B cell (primary cell): ENCODE data around the gene IGF2BP3. TPM values are rescaled to one million over a fixed set of nuclear protein-coding genes. Genes with fewer than 3 reads are reported as not detected.

Source experiments
- ATAC-seq: fragments of 200-7000 bp; cut with Tn5 transposase; one replicate; pipeline ENCODE4 v1.10.0; 2021; ENCODE audit warnings: low read depth, mild to moderate bottlenecking, moderate number of reproducible peaks, moderate library complexity
- CTCF ChIA-PET: fragments of 350-600 bp; sonication (Branson Sonifier 250); formaldehyde crosslinking; loops from one replicate; lab custom pipeline; 2021; ENCODE audit warnings: antibody characterized with exemption, inconsistent platforms; lab: Charles Lee
- POLR2A ChIA-PET: fragments of 350-600 bp; sonication (Branson Sonifier 250); formaldehyde crosslinking; loops from one replicate; lab custom pipeline; 2021; ENCODE audit warnings: antibody characterized with exemption; lab: Charles Lee
- DNase-seq: peaks from one replicate; pipeline ENCODE4 v3.0.0; 2013
- H2AFZ ChIP-seq: 2 replicates; pipeline ENCODE4 v1.6.1; 2012; ENCODE audit warnings: mild to moderate bottlenecking, low read depth, low read length; ENCODE audit not compliant: insufficient read depth, poor library complexity, severe bottlenecking
- H3K27ac ChIP-seq, 2 donors: 1 replicate in 1 of 2; 2 replicates in 1 of 2; pipeline ENCODE4 v1.5.1; 2012 to 2013; ENCODE audit warnings: low read length in 2 of 2, mild to moderate bottlenecking in 2 of 2, moderate library complexity in 1 of 2
- H3K27me3 ChIP-seq, 4 experiments: fragments of 200-600 bp in 1 of 4; sonication (generic) in 1 of 4; replicated peaks in 1 of 4; 1 replicate in 2 of 4; 2 replicates in 2 of 4; pipeline versions ENCODE4 v1.6.1 to v1.7.0; 2013 to 2016; ENCODE audit warnings: low read length in 3 of 4, mild to moderate bottlenecking in 2 of 4, mixed read lengths in 1 of 4, moderate library complexity in 1 of 4; ENCODE audit not compliant: insufficient read depth in 4 of 4, control insufficient read depth in 3 of 4; ENCODE audit errors: control extremely low read depth in 1 of 4
- H3K36me3 ChIP-seq, 2 experiments: replicated peaks in 1 of 2; 1 replicate in 1 of 2; 2 replicates in 1 of 2; pipeline versions ENCODE4 v1.6.1 to v1.7.1; 2013; ENCODE audit warnings: low read length in 1 of 2; ENCODE audit not compliant: insufficient read depth in 2 of 2, control insufficient read depth in 1 of 2; ENCODE audit errors: control extremely low read depth in 1 of 2, extremely low read depth in 1 of 2
- H3K4me1 ChIP-seq, 2 donors: fragments of 200-600 bp in 1 of 2; sonication (generic) in 1 of 2; 1 replicate in 1 of 2; 2 replicates in 1 of 2; pipeline versions ENCODE4 v1.5.1 to v1.6.1; 2013 to 2017; ENCODE audit warnings: low read length in 2 of 2; ENCODE audit not compliant: control insufficient read depth in 2 of 2, insufficient read depth in 2 of 2
- H3K4me2 ChIP-seq: replicated peaks from 2 replicates; pipeline ENCODE3; 2012; ENCODE audit warnings: mild to moderate bottlenecking, low read depth, low read length; ENCODE audit not compliant: poor library complexity, severe bottlenecking
- H3K4me3 ChIP-seq, 5 experiments: fragments of 200-600 bp in 1 of 5; sonication (generic) in 1 of 5; 1 replicate in 3 of 5; 2 replicates in 2 of 5; pipeline versions ENCODE4 v1.5.1 to v1.7.0; 2011 to 2016; ENCODE audit warnings: low read length in 4 of 5, mild to moderate bottlenecking in 4 of 5, low read depth in 2 of 5, control low read depth in 1 of 5, moderate library complexity in 1 of 5; ENCODE audit not compliant: insufficient read depth in 1 of 5; ENCODE audit errors: control extremely low read depth in 1 of 5, extremely low read depth in 1 of 5
- H3K79me2 ChIP-seq: fragments of 200-600 bp; sonication (generic); one replicate; pipeline ENCODE4 v1.6.0; 2016; ENCODE audit warnings: low read length; ENCODE audit not compliant: control insufficient read depth, insufficient read depth
- H3K9ac ChIP-seq: fragments of 200-600 bp; sonication (generic); 2 replicates; pipeline ENCODE4 v1.6.1; 2017; ENCODE audit warnings: mild to moderate bottlenecking, low read length, moderate library complexity
- H3K9me3 ChIP-seq, 3 donors: one replicate each; pipeline versions ENCODE4 v1.6.1 to v1.7.1; 2013; ENCODE audit warnings: low read length in 2 of 3; ENCODE audit not compliant: control insufficient read depth in 2 of 3, insufficient read depth in 1 of 3; ENCODE audit errors: control extremely low read depth in 1 of 3
- H4K20me1 ChIP-seq: 2 replicates; pipeline ENCODE4 v1.6.0; 2012; ENCODE audit warnings: mild to moderate bottlenecking, low read length; ENCODE audit not compliant: insufficient read depth, control insufficient read depth, poor library complexity, severe bottlenecking
- H3K27ac Mint-ChIP-seq: one replicate; pipeline ENCODE4 v1.8.0; 2021; ENCODE audit warnings: mixed read lengths
- H3K27me3 Mint-ChIP-seq: one replicate; pipeline ENCODE4 v1.8.0; 2021; ENCODE audit warnings: mixed read lengths
- H3K4me1 Mint-ChIP-seq: one replicate; pipeline ENCODE4 v1.8.0; 2021; ENCODE audit warnings: mixed read lengths
- H3K4me3 Mint-ChIP-seq: one replicate; pipeline ENCODE4 v1.8.0; 2021; ENCODE audit warnings: mixed read lengths
- H3K9me3 Mint-ChIP-seq: one replicate; pipeline ENCODE4 v1.8.0; 2022; ENCODE audit warnings: mixed read lengths; ENCODE audit not compliant: insufficient read depth
- EZH2 ChIP-seq: IDR thresholded peaks from 2 replicates; pipeline ENCODE4 v1.6.1; 2012; ENCODE audit warnings: borderline replicate concordance, low read depth, mild to moderate bottlenecking, moderate library complexity, low read length; ENCODE audit not compliant: insufficient read depth, poor library complexity, severe bottlenecking
- WGBS: methylation state at CpG from one replicate; pipeline ENCODE4 v1.1.5; 2013; ENCODE audit warnings: missing lambda C conversion rate; ENCODE audit not compliant: insufficient coverage; 5-methylcytosine and 5-hydroxymethylcytosine counted together
- intact Hi-C: fragments of 100-400 bp; cut with micrococcal nuclease; formaldehyde crosslinking; loops from one replicate; pipeline ENCODE4 v1.10.0; 2022
- polyA plus RNA-seq: library from polyadenylated mRNA; depleted of rRNA; stranded (reverse); fragments of >200 nt; gene quantifications from 2 replicates; pipeline ENCODE4 v1.2.3, GENCODE V29; 2012
- total RNA-seq, 2 donors: library from RNA; stranded (reverse); fragments of 120-200 nt in 1 of 2; gene quantifications; 1 replicate in 1 of 2; 2 replicates in 1 of 2; pipeline versions ENCODE4 v1.2.3 to v1.2.4, GENCODE V29; 2013 to 2022
- TF ChIP-seq, protein P1 (sequence below): fragments of 200-600 bp; IDR thresholded peaks from one replicate; pipeline ENCODE4 v1.8.0; 2022; ENCODE audit warnings: antibody characterized with exemption, mild to moderate bottlenecking

Gene IGF2BP3
- total and polyA plus RNA-seq, 2 donors (not counting 1 experiment from before 2014, with no cell fraction given): 0.63 to 10.0 TPM

DNA sequence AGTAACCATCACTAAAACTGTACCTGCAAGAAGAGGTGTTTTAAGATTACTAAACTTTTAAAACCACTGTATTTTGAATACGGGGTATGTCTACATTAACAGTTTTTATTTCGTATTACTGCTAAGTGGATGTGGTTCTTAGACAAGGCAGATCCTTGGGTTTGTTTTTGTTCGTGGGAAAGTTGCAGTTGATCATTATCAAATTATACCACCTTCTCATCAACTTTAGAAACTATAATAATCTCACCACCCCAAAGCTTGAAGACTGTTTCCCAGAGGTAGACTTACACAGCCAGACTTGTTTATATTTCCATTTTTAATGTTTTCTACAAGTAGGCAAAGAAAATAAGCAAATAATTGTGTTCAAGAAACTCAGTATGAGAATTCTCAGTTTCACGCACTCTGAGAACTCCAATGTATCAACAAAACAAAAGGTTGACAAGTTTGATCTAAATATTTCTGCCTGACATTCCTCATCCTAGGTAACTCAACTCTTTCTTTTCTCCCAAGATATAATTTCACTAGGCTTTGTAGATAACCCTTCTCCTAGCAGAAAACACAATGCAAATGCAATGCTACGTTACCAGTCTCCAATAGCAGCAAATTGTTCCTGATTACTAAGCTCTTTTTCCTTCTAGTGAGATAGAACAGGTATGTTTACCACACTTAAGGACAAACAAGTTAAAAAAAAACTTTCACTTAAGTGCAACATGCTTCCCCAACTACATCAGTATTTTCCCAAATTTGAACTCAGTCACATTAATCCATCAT, 36.0 kb downstream of the IGF2BP3 start:
- Histone ChIP-seq H3K9ac (no peak overlapping the region), H3K27me3 (no peaks in the 10 kb centered on the region), H3K79me2 (no peaks in the 10 kb centered on the region), H3K4me2 (no peak overlapping the region), H3K4me1 (no peaks in the 10 kb centered on the region), H4K20me1 (no peaks in the 10 kb centered on the region), H3K36me3 (no peaks in the 10 kb centered on the region), H3K4me3 (no peak overlapping the region), H2AFZ (no peak overlapping the region), H3K27ac (no peak overlapping the region), H3K9me3 (no peaks in the 10 kb centered on the region)
- ATAC-seq: no peak
- Mint-ChIP-seq H3K27me3 (peaks cover 13% of the 10 kb centered on the region), H3K27ac (no peak overlapping the region), H3K4me3 (no peak overlapping the region), H3K9me3 (no peaks in the 10 kb centered on the region), H3K4me1 (no peaks in the 10 kb centered on the region)
- 100% methylated on average over 1 of the region's 5 CpGs for WGBS
- no peak for DNase-seq
- ChIA-PET POLR2A (no interaction called here), CTCF (interaction anchor here (1.6 kb wide), 1 partner anchor 76 kb away, joined by 3 read pairs; no protein-coding TSS in a partner anchor)
- intact Hi-C loops: no loop called here
- TF ChIP-seq, protein P1, sequence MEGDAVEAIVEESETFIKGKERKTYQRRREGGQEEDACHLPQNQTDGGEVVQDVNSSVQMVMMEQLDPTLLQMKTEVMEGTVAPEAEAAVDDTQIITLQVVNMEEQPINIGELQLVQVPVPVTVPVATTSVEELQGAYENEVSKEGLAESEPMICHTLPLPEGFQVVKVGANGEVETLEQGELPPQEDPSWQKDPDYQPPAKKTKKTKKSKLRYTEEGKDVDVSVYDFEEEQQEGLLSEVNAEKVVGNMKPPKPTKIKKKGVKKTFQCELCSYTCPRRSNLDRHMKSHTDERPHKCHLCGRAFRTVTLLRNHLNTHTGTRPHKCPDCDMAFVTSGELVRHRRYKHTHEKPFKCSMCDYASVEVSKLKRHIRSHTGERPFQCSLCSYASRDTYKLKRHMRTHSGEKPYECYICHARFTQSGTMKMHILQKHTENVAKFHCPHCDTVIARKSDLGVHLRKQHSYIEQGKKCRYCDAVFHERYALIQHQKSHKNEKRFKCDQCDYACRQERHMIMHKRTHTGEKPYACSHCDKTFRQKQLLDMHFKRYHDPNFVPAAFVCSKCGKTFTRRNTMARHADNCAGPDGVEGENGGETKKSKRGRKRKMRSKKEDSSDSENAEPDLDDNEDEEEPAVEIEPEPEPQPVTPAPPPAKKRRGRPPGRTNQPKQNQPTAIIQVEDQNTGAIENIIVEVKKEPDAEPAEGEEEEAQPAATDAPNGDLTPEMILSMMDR: no peak
- no peak for TF ChIP-seq EZH2

- no peaks in the 10 kb centered on the region for H3K36me3 ChIP-seq
- no peak overlapping the region for H3K9ac ChIP-seq
- Mint-ChIP-seq H3K4me3 (no peak overlapping the region), H3K4me1 (no peaks in the 10 kb centered on the region), H3K9me3 (no peaks in the 10 kb centered on the region), H3K27me3 (peaks cover 12% of the 10 kb centered on the region), H3K27ac (no peak overlapping the region)
- no peaks in the 10 kb centered on the region for H3K9me3 ChIP-seq
- H4K20me1 ChIP-seq: no peaks in the 10 kb centered on the region
- ATAC-seq (no peak), DNase-seq (no peak)
- 92% methylated on average over 2 of the region's 7 CpGs for WGBS
- ChIA-PET CTCF (interaction anchor here (1.1 to 3.1 kb wide), 2 partner anchors 29 to 74 kb away, joined by 3 to 14 read pairs; no protein-coding TSS in a partner anchor), POLR2A (no interaction called here)
- H2AFZ ChIP-seq: no peak overlapping the region
- TF ChIP-seq, protein P1: no peak
- no peak for TF ChIP-seq EZH2
- H3K4me2 ChIP-seq: no peak overlapping the region
- no peaks in the 10 kb centered on the region for H3K27me3 ChIP-seq
- H3K4me1 ChIP-seq: no peaks in the 10 kb centered on the region
- H3K4me3 ChIP-seq: no peak overlapping the region
- H3K79me2 ChIP-seq: no peaks in the 10 kb centered on the region
- intact Hi-C loops: no loop called here
- H3K27ac ChIP-seq: no peak overlapping the region
Measured at GRCh38 chr7:23431702-23432199, 38.5 kb downstream of the IGF2BP3 start.
